Measurements from ENCODE around the gene CLMN.
"Not testable (repeated sequence)": the region's sequence is repeated elsewhere in the genome, so short reads cannot be mapped to it uniquely, and the experiment has no call there.

CLMN gene

GRCh38 chr14:95220663-95221231 lies 99.0 kb downstream of the CLMN start:
- DNase-seq (ENCODE audit: low spot score): no peak

- DNase-seq (ENCODE audit: low spot score): no peak
Observed at GRCh38 chr14:95218472-95219193, 101.1 kb downstream of the CLMN start.

- DNase-seq (ENCODE audit: low spot score): no peak
Observed at GRCh38 chr14:95218006-95218405, 101.7 kb downstream of the CLMN start.

DNA sequence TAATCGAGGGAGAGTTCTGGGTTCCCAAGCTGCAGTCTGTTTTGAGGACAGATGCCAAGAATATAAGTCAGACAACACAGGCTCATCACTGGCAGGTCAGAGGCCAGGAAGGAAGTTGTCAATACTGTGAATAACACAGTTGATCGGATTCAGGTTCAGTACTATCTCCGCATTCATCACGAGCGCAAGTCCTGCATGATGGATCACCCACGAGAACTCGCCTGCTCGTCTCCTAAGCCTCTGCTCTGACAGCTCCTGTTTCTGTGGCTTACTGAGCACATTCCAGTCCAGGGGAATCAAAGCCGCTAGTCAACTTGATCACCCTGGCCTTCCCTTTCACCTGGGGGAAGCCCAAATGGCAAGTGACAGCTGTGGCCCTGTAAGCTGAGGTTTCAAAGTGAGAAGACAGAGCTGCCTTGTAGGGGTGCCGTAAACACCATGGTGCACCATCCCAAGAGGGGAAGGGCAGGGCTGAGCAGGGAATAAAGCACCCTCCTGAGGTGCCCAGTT lies 102.3 kb downstream of the CLMN start:
- DNase-seq (ENCODE audit: low spot score): no peak

DNA sequence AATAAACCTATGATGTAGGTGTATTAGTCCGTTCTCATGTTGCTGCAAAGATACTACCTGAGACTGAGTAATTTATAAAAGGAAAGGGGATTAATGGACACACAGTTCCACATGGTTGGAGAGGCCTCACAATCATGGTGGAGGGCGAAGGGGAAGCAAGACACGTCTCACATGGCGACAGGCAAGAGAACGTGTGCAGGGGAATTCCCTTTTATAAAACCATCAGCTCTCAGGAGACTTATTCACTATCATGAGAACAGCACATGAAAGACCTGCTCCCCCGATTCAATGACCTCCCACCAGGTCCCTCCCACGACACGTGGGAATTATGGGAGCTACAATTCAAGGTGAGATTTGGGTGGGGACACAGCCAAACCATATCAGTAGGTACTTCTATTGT lies 103.7 kb downstream of the CLMN start:
- no peak for DNase-seq (ENCODE audit: low spot score)

- no peak for DNase-seq (ENCODE audit: low spot score)
Observed at GRCh38 chr14:95215094-95215725, 104.5 kb downstream of the CLMN start.

DNA sequence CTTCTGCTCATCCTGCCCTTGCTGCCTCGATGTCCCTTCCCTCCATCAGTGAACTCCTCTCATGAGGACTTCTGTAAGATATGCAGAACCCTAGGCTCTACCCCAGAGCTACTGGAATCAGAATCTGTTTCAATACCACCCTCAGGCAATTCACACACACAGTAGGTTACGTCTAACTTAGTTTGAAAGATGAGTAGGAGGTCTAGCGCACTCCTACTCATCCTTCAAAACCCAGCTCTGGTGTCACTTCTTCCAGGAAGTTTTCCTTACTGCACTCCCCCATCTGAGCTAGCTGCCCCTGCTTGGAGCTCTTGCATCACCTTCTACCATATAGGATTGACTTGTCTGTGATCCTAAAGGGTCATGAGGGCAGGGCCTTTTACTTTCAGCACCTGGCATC lies 105.9 kb downstream of the CLMN start:
- DNase-seq (ENCODE audit: low spot score): no peak

GRCh38 chr14:95211721-95212504 lies 107.8 kb downstream of the CLMN start:
- DNase-seq (ENCODE audit: low spot score): no peak

DNA sequence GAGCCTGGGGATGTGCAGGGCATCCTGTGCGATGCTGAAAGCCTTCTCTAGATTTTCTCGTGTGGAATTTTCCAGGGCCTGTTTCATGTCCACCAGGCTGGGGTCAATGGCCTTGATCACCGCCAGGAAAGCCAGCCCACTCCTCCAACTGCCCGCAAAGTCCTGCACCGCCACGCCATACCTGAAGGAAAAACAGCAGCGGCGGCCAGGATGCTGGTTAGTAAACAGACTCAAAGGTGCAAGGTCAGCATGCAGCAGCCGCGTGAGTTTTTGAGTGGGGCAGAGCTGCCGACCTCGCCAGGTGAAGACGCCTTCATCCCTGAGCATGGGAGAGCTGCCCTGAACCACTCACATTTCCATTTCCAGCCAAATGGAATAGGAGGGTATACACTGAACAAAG lies 109.0 kb downstream of the CLMN start:
- no peak for DNase-seq (ENCODE audit: low spot score)

DNA sequence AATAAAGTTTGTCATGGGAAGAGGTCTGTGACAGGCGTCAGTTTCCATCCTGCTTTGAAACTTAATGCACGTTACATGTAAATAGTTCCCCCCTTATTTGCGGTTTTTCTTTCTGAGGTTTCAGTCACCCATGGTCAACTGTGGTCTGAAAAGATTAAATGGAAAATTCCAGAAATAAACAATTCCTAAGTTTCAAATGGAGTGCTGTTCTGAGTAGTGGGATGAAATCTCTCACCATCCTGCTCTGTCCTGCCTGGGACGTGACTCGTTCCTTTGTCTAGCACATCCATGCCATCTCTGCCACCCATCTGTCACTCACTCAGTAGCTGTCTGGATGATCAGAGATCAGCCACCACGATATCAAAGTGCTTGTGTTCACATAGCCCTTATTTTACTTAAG lies 111.1 kb downstream of the CLMN start:
- no peak for DNase-seq (ENCODE audit: low spot score)

- DNase-seq (ENCODE audit: low spot score): no peak
Observed at GRCh38 chr14:95207475-95208233, 112.1 kb downstream of the CLMN start.

- no peak for DNase-seq (ENCODE audit: low spot score)
Observed at GRCh38 chr14:95206534-95206933, 113.2 kb downstream of the CLMN start.

- DNase-seq (ENCODE audit: low spot score): no peak
Observed at GRCh38 chr14:95204705-95205104, 115.0 kb downstream of the CLMN start.

GRCh38 chr14:95201745-95202144 lies 118.0 kb downstream of the CLMN start:
- DNase-seq (ENCODE audit: low spot score): not testable (repeated sequence)

DNA sequence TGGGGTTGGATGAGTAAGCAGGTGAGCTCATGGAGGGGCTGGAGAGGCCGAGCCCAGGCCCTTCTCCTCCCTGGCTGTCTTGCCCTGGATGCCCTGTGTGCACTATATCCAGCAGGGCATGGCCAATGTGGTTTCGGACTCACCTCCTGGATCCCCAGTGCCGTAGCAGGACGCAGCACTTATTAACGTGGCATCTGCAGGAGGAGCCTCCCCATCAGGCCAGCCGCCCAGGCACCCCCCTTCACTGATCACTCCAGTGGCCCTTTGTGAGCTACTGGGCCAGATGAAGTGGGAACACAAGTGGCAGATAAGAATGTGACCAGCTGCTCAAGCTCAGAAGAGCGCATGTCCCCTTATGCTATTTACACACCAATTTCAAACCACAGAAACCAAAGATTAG lies 119.3 kb downstream of the CLMN start:
- DNase-seq (ENCODE audit: low spot score): no peak

DNA sequence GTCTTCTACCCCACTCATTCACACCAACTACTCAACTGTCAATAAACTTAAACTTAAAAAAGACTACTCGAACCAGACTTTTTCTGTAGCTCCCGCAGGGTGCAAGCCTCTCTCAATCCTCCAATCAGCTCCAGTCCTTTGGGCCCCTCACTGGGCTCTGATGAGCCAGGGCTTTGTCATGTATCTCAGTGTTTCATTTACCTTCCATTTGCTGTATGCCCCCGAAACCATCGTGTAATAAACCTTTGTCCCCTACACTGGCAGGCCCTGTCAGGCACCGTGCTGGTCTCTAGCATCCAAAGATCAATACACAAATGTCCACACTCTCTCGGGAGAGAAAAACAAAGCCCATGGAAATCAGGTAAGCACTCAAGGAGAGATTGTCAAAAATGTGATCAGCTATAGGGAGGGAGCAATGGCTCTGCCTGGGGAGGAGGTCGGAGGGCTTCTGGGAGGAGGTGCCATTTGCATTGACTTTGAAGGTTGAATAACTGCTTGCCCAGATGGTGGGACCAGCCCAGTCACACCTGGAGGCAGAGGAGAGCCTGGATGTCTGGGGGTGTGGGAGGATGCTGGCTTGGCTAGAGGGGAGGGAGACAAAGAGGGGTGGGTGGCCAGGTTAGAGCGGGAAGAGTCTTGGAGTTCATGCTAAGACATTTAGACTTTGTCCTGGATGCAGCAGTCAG lies 120.3 kb downstream of the CLMN start:
- no peak for DNase-seq (ENCODE audit: low spot score)

GRCh38 chr14:95198320-95198719 lies 121.4 kb downstream of the CLMN start:
- DNase-seq (ENCODE audit: low spot score): no peak

GRCh38 chr14:95197551-95197950 lies 122.2 kb downstream of the CLMN start:
- no peak for DNase-seq (ENCODE audit: low spot score)

DNA sequence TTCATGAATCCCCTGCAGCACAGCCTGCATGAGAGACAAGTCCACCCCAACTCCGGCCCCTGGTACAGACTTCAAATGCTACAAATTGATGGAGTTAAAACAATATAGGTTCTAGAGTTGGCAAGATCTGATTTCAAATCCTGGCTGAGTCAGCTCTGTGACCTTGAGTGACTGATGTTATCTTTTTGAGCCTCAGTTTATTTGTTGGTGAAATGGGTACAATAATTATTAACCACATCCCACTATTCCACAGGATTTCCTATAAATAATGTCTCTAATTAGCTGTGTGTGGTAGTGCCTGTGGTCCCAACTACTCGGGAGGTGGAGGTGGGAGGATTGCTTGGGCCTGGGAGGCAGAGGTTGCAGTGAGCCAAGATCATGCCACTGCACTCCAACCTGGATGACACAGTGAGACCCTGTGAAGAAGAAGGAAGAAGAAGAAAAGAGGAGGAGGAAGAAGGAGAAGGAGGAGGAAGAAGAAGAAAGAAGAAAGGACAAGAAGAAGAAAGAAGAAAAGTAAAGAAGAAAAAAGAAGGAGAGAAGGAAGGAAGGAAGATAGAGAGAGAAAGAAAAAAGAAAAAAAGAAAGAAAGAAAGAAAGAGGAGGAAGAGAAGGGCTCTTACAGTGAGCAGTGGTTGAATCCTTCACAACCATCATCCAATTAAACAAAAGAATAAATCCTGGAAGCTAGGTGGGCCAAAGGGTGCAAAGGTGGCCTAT lies 122.7 kb downstream of the CLMN start:
- DNase-seq (ENCODE audit: low spot score): no peak

DNA sequence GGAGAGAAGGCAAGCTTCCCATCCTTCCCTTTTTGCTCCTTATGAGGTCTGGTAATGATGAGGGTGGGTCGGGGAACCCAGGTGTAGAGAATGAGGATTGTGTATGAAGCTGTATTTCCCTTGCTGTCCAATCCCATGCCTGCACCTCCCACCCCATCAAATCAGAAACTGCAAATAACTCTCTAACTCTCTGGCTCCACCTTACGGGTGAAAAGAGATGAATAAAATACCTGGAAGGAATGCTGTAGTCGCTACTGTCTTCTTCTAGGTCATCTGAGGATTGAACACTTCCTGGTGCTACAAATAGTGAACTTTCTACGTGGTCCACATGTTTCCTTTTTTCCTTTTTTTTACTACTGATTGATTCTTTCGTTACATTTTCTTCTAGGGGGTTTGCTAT lies 123.4 kb downstream of the CLMN start:
- peak; percentile 33 for DNase-seq (ENCODE audit: low spot score)

DNA sequence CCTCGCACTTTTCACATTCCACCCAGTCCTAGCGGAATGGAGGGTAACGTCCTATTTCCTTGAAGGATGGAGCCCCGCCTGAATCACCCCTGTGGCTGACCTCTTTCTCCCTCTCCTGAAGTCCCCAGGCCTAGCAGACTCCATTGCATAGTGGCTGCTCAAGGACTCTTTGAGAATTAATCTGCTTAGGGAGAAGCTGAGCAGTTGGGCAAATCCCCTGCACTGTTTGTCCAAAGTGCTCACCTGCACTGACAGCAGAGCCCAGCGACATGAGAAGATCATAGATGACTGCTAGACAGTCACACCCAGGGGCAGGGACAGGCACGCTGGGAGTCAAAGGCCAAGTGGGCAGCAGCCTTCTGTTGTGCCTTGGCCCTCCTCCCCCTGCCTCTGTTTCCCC lies 124.7 kb downstream of the CLMN start:
- DNase-seq (ENCODE audit: low spot score): no peak

Measured in GM03348 (cell line).